PC-9 (cell line): ENCODE measurements around the gene MAN1A2.

ENCODE experiments used
- CTCF ChIP-seq: fragments of 200-600 bp; sonication (generic); conservative IDR thresholded peaks from 2 replicates; pipeline ENCODE4 v1.6.1; 2017; ENCODE audit warnings: mixed run types, antibody characterized with exemption, mild to moderate bottlenecking, moderate library complexity
- EZH2 ChIP-seq: fragments of 200-600 bp; sonication (generic); IDR thresholded peaks from 2 replicates; pipeline ENCODE4 v1.8.0; 2017; ENCODE audit warnings: antibody characterized with exemption, low read depth

DNA sequence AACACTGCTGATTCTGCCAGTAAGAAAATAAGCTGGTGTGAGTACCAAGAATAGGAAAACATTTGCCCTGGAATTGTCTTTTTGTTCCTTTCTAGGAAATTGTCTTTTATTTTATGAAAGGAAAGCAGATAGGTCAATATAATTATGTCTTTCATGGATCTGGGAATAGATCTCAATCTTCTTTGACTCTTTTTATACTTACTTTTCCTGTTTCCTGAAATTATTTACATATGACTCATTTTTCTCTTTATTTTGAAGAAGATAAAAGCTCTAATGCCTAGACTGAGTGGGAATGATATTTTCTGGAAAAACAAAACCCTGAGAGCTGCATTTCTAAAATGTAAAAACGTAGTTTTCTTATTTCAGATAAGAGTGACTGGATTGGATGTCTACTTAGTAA is 100.1 kb downstream of the MAN1A2 start:
- TF ChIP-seq CTCF (no peak), EZH2 (no peak)
